EH (cell line): ENCODE measurements around the gene ZC3H12C.
A peak's percentile ranks its signal among the peaks of the same experiment; 100 is the strongest.

Experiments
- DNase-seq: peaks from one replicate; pipeline ENCODE4 v3.0.0-alpha.2; 2015; ENCODE audit warnings: low read depth

ZC3H12C gene

GRCh38 chr11:110098645-110099044 lies 5.5 kb downstream of the ZC3H12C start:
- DNase-seq, result peak; percentile 11

GRCh38 chr11:110100476-110101240 lies 7.5 kb downstream of the ZC3H12C start:
- no peak for DNase-seq

- DNase-seq, result no peak
Observed at GRCh38 chr11:110106713-110107274, 13.6 kb downstream of the ZC3H12C start.

- no peak for DNase-seq
Observed at GRCh38 chr11:110110854-110111253, 17.7 kb downstream of the ZC3H12C start.

- DNase-seq, result no peak
Observed at GRCh38 chr11:110112457-110112856, 19.3 kb downstream of the ZC3H12C start.

GRCh38 chr11:110113505-110113904 lies 20.3 kb downstream of the ZC3H12C start:
- no peak for DNase-seq

- no peak for DNase-seq
Observed at GRCh38 chr11:110113973-110114372, 20.8 kb downstream of the ZC3H12C start.

- DNase-seq, result no peak
Observed at GRCh38 chr11:110119317-110119716, 26.1 kb downstream of the ZC3H12C start.

- DNase-seq, result peak; percentile 74
Observed at GRCh38 chr11:110121204-110121603, 28.0 kb downstream of the ZC3H12C start.

GRCh38 chr11:110123003-110123402 lies 29.8 kb downstream of the ZC3H12C start:
- peak; percentile 74 for DNase-seq

- no peak for DNase-seq
Observed at GRCh38 chr11:110124605-110125004, 31.4 kb downstream of the ZC3H12C start.

- peak; percentile 77 for DNase-seq
Observed at GRCh38 chr11:110125632-110126031, 32.4 kb downstream of the ZC3H12C start.

GRCh38 chr11:110126936-110127335 lies 33.7 kb downstream of the ZC3H12C start:
- peak; percentile 39 for DNase-seq

- DNase-seq, result peak; percentile 40
Observed at GRCh38 chr11:110128161-110128560, 35.0 kb downstream of the ZC3H12C start.

- DNase-seq, result no peak
Observed at GRCh38 chr11:110130642-110131238, 37.5 kb downstream of the ZC3H12C start.

GRCh38 chr11:110131386-110132123 lies 38.4 kb downstream of the ZC3H12C start:
- DNase-seq, result no peak

GRCh38 chr11:110133160-110133559 lies 40.0 kb downstream of the ZC3H12C start:
- DNase-seq, result no peak

- DNase-seq, result peak; percentile 19
Observed at GRCh38 chr11:110134110-110134509, 40.9 kb downstream of the ZC3H12C start.

GRCh38 chr11:110141812-110142211 lies 48.6 kb downstream of the ZC3H12C start:
- DNase-seq, result no peak

GRCh38 chr11:110147962-110148709 lies 54.9 kb downstream of the ZC3H12C start:
- peak; percentile 86 for DNase-seq

- peak; percentile 71 for DNase-seq
Observed at GRCh38 chr11:110148775-110149744, 55.9 kb downstream of the ZC3H12C start.
